ENCODE measurements around the gene CRYBA4. TPM values are rescaled to one million over a fixed set of nuclear protein-coding genes. Genes with fewer than 3 reads are reported as not detected.

CRYBA4 gene
- total RNA-seq, 4 donors from 2014 or later, result not detected

- TF ChIP-seq POLR2AphosphoS5 (IDR thresholded peaks at IDR 0.05), result no peak
- no peak for TF ChIP-seq CTCF (IDR thresholded peaks at IDR 0.05)
- TF ChIP-seq EP300 (IDR thresholded peaks at IDR 0.05), result no peak
- no peak for TF ChIP-seq POLR2A (IDR thresholded peaks at IDR 0.05)
- WGBS, result 88% methylated on average over 9 of the region's 9 CpGs
- Histone ChIP-seq H3K27ac (no peak overlapping the region), H3K4me1 (peaks cover 8% of the 10 kb centered on the region), H3K36me3 (no peaks in the 10 kb centered on the region), H3K9me3 (no peaks in the 10 kb centered on the region), H3K4me3 (no peak overlapping the region), H3K27me3 (peaks cover 18% of the 10 kb centered on the region)
- no peak for DNase-seq (ENCODE audit: low spot score in 2 of 2)
Observed at GRCh38 chr22:26663374-26663923, 41.7 kb downstream of the CRYBA4 start.

- 11% methylated on average over 4 of the region's 4 CpGs for WGBS
- Histone ChIP-seq H3K9me3 (no peaks in the 10 kb centered on the region), H3K27me3 (peaks cover 7% of the 10 kb centered on the region), H3K36me3 (no peaks in the 10 kb centered on the region), H3K4me1 (peaks cover 2% of the 10 kb centered on the region), H3K27ac (no peak overlapping the region), H3K4me3 (no peak overlapping the region)
- no peak for DNase-seq (ENCODE audit: low spot score in 2 of 2)
- TF ChIP-seq EP300 (IDR thresholded peaks at IDR 0.05), result no peak
- TF ChIP-seq CTCF (IDR thresholded peaks at IDR 0.05), result no peak
- no peak for TF ChIP-seq POLR2AphosphoS5 (IDR thresholded peaks at IDR 0.05)
- TF ChIP-seq POLR2A (IDR thresholded peaks at IDR 0.05), result no peak
Observed at GRCh38 chr22:26665813-26666231, 44.1 kb downstream of the CRYBA4 start.

- WGBS, result 79% methylated on average over 10 of the region's 13 CpGs
Observed at GRCh38 chr22:26667140-26667539, 45.4 kb downstream of the CRYBA4 start.

GRCh38 chr22:26669060-26669481, 47.3 kb downstream of the CRYBA4 start:
- WGBS, result 36% methylated on average over 2 of the region's 2 CpGs

More at GRCh38 chr22:26667140-26667539, 45.4 kb downstream of the CRYBA4 start:
- H3K9me3 ChIP-seq, result no peaks in the 10 kb centered on the region
- no peak overlapping the region for H3K4me3 ChIP-seq
- no peak overlapping the region for H3K27ac ChIP-seq
- peaks cover 14% of the 10 kb centered on the region for H3K4me1 ChIP-seq
- no peak for DNase-seq (ENCODE audit: low spot score in 2 of 2)
- no peak for TF ChIP-seq EP300 (IDR thresholded peaks at IDR 0.05)
- TF ChIP-seq CTCF (IDR thresholded peaks at IDR 0.05), result no peak
- no peak for TF ChIP-seq POLR2AphosphoS5 (IDR thresholded peaks at IDR 0.05)
- no peak for TF ChIP-seq POLR2A (IDR thresholded peaks at IDR 0.05)
- peaks cover 5% of the 10 kb centered on the region for H3K27me3 ChIP-seq
- H3K36me3 ChIP-seq, result no peaks in the 10 kb centered on the region

GRCh38 chr22:26670459-26670858, 48.7 kb downstream of the CRYBA4 start:
- WGBS, result 82% methylated on average over 4 of the region's 4 CpGs
- DNase-seq (ENCODE audit: low spot score in 2 of 2), result no peak
- TF ChIP-seq CTCF (IDR thresholded peaks at IDR 0.05), result no peak
- TF ChIP-seq EP300 (IDR thresholded peaks at IDR 0.05), result no peak
- TF ChIP-seq POLR2AphosphoS5 (IDR thresholded peaks at IDR 0.05), result no peak
- TF ChIP-seq POLR2A (IDR thresholded peaks at IDR 0.05), result no peak
- Histone ChIP-seq H3K9me3 (no peaks in the 10 kb centered on the region), H3K27me3 (peaks cover 3% of the 10 kb centered on the region), H3K27ac (no peak overlapping the region), H3K4me3 (no peak overlapping the region), H3K4me1 (peaks cover 40% of the 10 kb centered on the region), H3K36me3 (no peaks in the 10 kb centered on the region)

More at GRCh38 chr22:26669060-26669481, 47.3 kb downstream of the CRYBA4 start:
- H3K27ac ChIP-seq, result no peak overlapping the region
- peak in 1 of 2 donors; percentile 48 for TF ChIP-seq CTCF (IDR thresholded peaks at IDR 0.05)
- no peak for TF ChIP-seq POLR2A (IDR thresholded peaks at IDR 0.05)
- TF ChIP-seq POLR2AphosphoS5 (IDR thresholded peaks at IDR 0.05), result no peak
- no peak for TF ChIP-seq EP300 (IDR thresholded peaks at IDR 0.05)
- no peaks in the 10 kb centered on the region for H3K36me3 ChIP-seq
- DNase-seq (ENCODE audit: low spot score in 2 of 2), result no peak
- peaks cover 26% of the 10 kb centered on the region for H3K4me1 ChIP-seq
- no peaks in the 10 kb centered on the region for H3K9me3 ChIP-seq
- no peak overlapping the region for H3K4me3 ChIP-seq
- peaks cover 3% of the 10 kb centered on the region for H3K27me3 ChIP-seq
